Uterus (tissue), 4 donors: ENCODE data around the gene HPS3. TPM values are rescaled to one million over a fixed set of nuclear protein-coding genes. Genes with fewer than 3 reads are reported as not detected.

Experiments
- DNase-seq, 2 donors: peaks; one replicate each; pipeline ENCODE4 v3.0.0-alpha.2; 2019 to 2020
- H3K27ac ChIP-seq, 2 donors: fragments of 200-600 bp; sonication (generic); 1 replicate in 1 of 2; 2 replicates in 1 of 2; pipeline ENCODE4 v1.5.1; 2016 to 2018
- H3K27me3 ChIP-seq, 2 donors: fragments of 200-600 bp; sonication (generic); one replicate each; pipeline ENCODE4 v1.5.1; 2018 to 2019; ENCODE audit warnings: control low read depth in 1 of 2
- H3K36me3 ChIP-seq, 2 donors: fragments of 200-600 bp; sonication (generic); one replicate each; pipeline ENCODE4 v1.5.1; 2019; ENCODE audit warnings: control low read depth in 1 of 2
- H3K4me1 ChIP-seq, 2 donors: fragments of 200-600 bp; sonication (generic); one replicate each; pipeline ENCODE4 v1.5.1; 2018 to 2019; ENCODE audit warnings: control low read depth in 1 of 2
- H3K4me3 ChIP-seq, 2 donors: fragments of 200-600 bp; sonication (generic); 1 replicate in 1 of 2; 2 replicates in 1 of 2; pipeline ENCODE4 v1.5.1; 2018 to 2019; ENCODE audit warnings: mild to moderate bottlenecking in 1 of 2
- H3K9me3 ChIP-seq, 2 donors: fragments of 200-600 bp; sonication (generic); one replicate each; pipeline ENCODE4 v1.5.1; 2019; ENCODE audit warnings: control low read depth in 1 of 2
- POLR2A ChIP-seq, 2 donors: fragments of 450-650 bp; IDR thresholded peaks; one replicate each; pipeline ENCODE4 v1.6.1; 2016; ENCODE audit warnings: antibody characterized with exemption in 2 of 2, mild to moderate bottlenecking in 1 of 2, moderate library complexity in 1 of 2
- intact Hi-C: fragments of 100-400 bp; cut with DNase I; formaldehyde crosslinking; loops from one replicate; pipeline ENCODE4 v1.15.1; 2023; ENCODE audit warnings: low total_unique reads
- total RNA-seq, 4 donors: library from RNA; depleted of rRNA in 3 of 4; stranded (reverse); fragments of >200 nt in 3 of 4; gene quantifications; one replicate each; pipeline versions ENCODE4 v1.1.0 to v1.2.4, GENCODE V29; 2014 to 2023
- TF ChIP-seq, protein P1 (sequence below), 4 experiments: fragments of 200-600 bp in 2 of 4; fragments of 450-650 bp in 2 of 4; sonication (generic) in 2 of 4; IDR thresholded peaks; one replicate each; pipeline ENCODE4 v1.5.1; 2016 to 2019; ENCODE audit warnings: antibody characterized with exemption in 4 of 4, mild to moderate bottlenecking in 2 of 4, moderate library complexity in 1 of 4
- donor health status: DM: yes; HTN: yes; CAD: no.

HPS3 gene, protein sequence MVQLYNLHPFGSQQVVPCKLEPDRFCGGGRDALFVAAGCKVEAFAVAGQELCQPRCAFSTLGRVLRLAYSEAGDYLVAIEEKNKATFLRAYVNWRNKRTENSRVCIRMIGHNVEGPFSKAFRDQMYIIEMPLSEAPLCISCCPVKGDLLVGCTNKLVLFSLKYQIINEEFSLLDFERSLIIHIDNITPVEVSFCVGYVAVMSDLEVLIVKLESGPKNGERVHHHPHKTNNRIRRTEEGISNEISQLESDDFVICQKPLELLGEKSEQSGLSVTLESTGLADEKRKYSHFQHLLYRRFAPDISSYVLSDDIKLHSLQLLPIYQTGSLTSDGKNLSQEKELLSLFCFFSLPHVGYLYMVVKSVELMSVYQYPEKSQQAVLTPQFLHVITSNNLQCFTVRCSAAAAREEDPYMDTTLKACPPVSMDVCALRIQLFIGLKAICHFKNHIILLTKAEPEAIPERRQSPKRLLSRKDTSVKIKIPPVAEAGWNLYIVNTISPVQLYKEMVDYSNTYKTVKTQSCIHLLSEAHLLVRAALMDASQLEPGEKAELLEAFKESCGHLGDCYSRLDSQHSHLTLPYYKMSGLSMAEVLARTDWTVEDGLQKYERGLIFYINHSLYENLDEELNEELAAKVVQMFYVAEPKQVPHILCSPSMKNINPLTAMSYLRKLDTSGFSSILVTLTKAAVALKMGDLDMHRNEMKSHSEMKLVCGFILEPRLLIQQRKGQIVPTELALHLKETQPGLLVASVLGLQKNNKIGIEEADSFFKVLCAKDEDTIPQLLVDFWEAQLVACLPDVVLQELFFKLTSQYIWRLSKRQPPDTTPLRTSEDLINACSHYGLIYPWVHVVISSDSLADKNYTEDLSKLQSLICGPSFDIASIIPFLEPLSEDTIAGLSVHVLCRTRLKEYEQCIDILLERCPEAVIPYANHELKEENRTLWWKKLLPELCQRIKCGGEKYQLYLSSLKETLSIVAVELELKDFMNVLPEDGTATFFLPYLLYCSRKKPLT
- total RNA-seq: 10 to 100 TPM; 16.5 to 75.6 (median 31.7) TPM

DNA sequence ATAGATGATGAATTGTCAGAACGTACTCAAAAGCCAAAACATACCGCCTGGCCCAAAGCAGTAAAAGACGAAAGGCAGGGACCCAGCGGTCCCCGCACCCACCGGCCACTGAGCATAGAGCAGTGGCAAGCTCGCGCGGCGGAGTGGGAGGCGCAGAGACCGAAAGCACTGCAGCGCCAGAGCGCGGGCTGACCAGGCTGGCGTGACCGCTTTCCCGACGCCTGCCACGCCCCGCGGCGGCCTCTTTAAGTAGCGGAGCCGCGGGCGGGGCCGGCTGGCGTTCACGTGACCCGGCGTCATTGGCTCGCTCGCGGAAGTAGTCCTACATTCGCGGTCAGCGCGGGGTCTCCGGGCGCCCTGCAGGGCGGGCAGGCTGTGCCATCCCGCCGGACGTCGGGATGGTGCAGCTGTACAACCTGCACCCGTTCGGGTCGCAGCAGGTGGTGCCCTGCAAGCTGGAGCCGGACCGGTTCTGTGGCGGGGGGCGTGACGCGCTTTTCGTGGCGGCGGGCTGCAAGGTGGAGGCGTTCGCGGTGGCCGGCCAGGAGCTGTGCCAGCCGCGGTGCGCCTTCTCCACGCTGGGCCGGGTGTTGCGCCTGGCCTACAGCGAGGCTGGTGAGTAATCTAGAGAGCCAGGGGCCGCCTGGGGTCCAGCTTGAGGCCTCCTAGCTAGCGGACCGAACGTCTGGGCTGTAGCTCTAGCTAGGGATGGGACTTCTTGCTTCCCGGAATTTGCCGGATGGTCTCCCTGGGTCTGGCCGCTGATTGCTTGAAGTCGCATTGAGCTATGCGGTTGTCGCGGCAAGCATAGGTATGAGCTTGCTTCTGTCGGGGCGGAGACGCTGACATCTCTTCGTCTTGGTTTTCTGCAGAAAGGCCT, at the start of gene HPS3:
TSS of gene HPS3 (plus strand) at position 313 of the 880 bp plus-strand sequence. CDS start at position 399, 86 bp downstream.
- Histone ChIP-seq H3K27me3 (no peaks in the 10 kb centered on the region), H3K4me3 (peak within 1 kb of the TSS; percentile 76 to 88), H3K36me3 (no peaks in the 10 kb centered on the region), H3K9me3 (no peaks in the 10 kb centered on the region), H3K4me1 (peaks cover 0 to 9% of the 10 kb centered on the region in 2 donors), H3K27ac (peak within 1 kb of the TSS; percentile 91)
- TF ChIP-seq POLR2A (IDR thresholded peaks at IDR 0.05): peak; percentile 96 to 99
- TF ChIP-seq, protein P1, sequence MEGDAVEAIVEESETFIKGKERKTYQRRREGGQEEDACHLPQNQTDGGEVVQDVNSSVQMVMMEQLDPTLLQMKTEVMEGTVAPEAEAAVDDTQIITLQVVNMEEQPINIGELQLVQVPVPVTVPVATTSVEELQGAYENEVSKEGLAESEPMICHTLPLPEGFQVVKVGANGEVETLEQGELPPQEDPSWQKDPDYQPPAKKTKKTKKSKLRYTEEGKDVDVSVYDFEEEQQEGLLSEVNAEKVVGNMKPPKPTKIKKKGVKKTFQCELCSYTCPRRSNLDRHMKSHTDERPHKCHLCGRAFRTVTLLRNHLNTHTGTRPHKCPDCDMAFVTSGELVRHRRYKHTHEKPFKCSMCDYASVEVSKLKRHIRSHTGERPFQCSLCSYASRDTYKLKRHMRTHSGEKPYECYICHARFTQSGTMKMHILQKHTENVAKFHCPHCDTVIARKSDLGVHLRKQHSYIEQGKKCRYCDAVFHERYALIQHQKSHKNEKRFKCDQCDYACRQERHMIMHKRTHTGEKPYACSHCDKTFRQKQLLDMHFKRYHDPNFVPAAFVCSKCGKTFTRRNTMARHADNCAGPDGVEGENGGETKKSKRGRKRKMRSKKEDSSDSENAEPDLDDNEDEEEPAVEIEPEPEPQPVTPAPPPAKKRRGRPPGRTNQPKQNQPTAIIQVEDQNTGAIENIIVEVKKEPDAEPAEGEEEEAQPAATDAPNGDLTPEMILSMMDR (IDR thresholded peaks at IDR 0.05): peak in 3 of 4 experiments; percentile 10 to 36 (median 26)
- peak; percentile 90 to 91 for DNase-seq
- intact Hi-C loops: no loop called here

DNA sequence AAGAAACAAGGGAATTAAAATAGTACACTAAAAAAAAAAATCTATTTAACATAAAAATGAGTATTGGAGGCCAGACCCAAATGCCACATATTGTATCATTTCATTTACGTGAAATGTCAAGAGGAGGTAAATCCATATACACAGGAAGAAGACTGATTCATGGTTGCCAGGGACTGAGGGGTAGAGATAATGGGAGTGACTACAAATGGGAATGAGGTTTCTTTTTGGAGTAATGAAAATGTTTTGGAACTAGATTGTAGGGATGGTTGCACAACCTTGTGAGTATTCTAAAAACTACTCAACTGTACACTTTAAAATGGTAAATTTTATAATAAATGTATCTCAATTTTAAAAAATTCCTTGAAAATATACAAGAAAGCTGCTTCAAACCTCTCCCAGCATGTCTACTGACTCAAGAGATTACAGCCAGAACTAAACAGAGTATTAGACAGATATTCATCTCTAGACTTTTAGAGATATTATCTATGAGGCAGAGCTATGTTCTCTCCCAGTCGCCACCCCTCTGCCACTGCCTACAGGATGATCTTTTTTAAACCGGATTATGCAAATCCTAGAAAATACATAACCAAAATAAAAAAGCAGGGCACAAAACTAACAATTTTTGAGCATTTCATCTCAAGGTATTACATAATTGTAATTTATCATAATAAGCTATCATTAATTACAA, 49.3 kb upstream of the HPS3 start:
- Histone ChIP-seq H3K9me3 (no peaks in the 10 kb centered on the region), H3K36me3 (no peaks in the 10 kb centered on the region), H3K4me3 (no peak overlapping the region), H3K27ac (no peak overlapping the region), H3K27me3 (no peaks in the 10 kb centered on the region), H3K4me1 (peaks cover 0 to 9% of the 10 kb centered on the region in 2 donors)
- TF ChIP-seq POLR2A (IDR thresholded peaks at IDR 0.05): no peak
- TF ChIP-seq, protein P1 (IDR thresholded peaks at IDR 0.05): no peak
- DNase-seq: no peak
- intact Hi-C loops: no loop called here

DNA sequence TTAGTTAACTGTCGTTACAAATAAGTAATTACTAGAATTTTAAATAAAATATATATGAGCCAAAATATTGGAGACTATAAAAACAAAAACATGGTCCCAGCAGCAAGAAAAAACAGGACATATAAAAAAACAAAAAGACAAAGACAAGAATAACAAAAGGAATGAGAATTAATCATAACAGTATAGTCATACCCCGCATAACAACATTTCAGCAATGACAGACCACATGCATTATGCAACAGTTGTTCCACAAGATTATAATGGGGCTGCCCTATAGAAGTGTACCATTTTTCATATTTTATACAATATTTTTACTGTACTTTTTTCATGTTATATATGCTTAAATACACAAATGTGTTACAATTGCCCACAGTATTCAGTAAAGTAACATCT, 48.7 kb upstream of the HPS3 start:
- no peak for DNase-seq
- H3K4me1 ChIP-seq: peaks cover 0 to 9% of the 10 kb centered on the region in 2 donors
- no peaks in the 10 kb centered on the region for H3K9me3 ChIP-seq
- H3K27ac ChIP-seq: no peak overlapping the region
- TF ChIP-seq, protein P1 (IDR thresholded peaks at IDR 0.05): no peak
- TF ChIP-seq POLR2A (IDR thresholded peaks at IDR 0.05): no peak
- intact Hi-C loops: no loop called here
- H3K4me3 ChIP-seq: no peak overlapping the region
- H3K36me3 ChIP-seq: no peaks in the 10 kb centered on the region
- no peaks in the 10 kb centered on the region for H3K27me3 ChIP-seq

GRCh38 chr3:149081772-149082171, 47.7 kb upstream of the HPS3 start:
- H3K4me1 ChIP-seq: peaks cover 0 to 9% of the 10 kb centered on the region in 2 donors
- no peak for TF ChIP-seq POLR2A (IDR thresholded peaks at IDR 0.05)
- TF ChIP-seq, protein P1 (IDR thresholded peaks at IDR 0.05): no peak
- H3K4me3 ChIP-seq: no peak overlapping the region
- intact Hi-C loops: no loop called here
- no peaks in the 10 kb centered on the region for H3K9me3 ChIP-seq
- no peaks in the 10 kb centered on the region for H3K27me3 ChIP-seq
- H3K36me3 ChIP-seq: no peaks in the 10 kb centered on the region
- no peak for DNase-seq
- H3K27ac ChIP-seq: no peak overlapping the region
